ENCODE data around the gene DCTD.

DCTD gene

DNA sequence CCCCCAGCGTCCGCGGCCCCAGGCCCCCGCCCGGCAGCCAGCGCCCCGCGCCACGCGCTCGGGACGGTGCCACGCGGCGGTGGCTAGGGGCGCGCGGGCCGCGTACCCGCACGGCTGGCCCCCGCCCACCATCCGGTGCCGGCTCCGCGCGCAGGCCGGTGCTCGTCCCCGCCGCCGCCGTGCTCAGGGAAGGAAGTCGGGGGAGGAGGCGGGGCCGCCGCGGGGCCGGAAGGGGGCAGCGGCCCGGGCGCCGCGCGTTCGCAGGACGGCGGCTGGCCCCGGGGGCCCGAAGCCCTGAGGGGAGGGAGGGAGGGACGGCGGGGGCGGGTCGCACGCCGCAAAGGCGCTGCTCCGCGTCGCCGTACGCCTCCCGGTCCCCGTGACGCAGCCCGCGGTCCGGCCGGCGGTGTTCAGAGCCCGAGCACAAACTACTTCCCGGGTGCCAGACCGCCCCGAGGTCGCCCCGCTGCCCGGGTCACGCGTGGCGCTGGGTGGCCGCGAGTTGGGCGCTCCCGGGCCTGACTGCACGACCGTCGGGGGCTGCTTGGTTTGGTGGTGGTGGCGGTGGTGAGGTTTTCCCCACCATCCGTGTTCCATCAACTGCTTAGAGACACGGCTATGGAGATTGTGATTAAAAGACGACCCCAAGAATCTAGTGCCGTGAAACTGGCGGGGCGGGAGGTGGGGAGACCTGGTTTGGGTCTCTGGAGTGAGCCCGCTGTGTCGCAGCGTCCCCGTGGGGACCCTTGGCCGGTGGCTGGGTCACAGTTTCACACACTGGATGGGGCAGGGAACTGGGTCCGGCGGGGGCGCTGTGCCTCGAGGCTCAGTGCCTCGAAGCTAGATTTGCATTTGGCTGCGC, at the start of gene DCTD:
Gene DCTD (minus strand): TSS at position 205 of the 862 bp plus-strand sequence. CDS start 1,818 bp downstream, outside the sequence.
- DNase-seq (ENCODE audit: low spot score) = no peak

DNA sequence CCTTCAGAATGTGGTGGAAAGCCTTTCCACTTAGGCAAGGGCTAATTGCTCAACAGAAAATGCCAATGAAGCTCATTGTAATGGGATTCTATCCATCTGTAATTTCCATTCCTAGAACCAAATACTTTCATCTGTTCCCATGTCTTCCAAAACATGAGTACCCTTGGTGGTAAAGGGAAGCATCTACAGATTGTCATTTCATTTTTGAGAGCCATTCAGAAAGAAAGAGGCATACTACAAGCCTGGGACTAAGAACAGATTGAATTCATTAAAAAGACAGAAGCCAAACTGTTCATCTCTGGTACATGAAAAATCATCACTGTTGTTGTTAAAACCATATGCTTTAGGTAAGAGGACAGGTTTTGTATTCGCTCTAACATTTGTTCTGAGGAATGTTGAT, 43.6 kb upstream of the DCTD start:
- DNase-seq (ENCODE audit: low spot score) = no peak

DNA sequence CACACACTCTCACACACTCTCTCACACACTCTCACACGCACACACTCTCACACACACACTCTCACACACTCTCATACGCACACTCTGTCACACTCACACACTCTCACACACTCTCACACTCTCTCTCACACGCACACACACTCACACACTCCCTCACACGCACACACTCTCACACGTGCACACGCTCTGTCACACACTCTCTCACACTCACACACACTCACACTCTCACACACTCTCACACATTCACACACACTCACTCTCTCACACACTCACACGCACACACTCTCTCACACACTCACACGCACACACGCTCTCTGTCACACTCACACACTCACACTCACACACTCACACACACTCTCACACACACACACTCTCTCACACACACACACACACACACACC, 43.0 kb upstream of the DCTD start:
- no peak for DNase-seq (ENCODE audit: low spot score)

DNA sequence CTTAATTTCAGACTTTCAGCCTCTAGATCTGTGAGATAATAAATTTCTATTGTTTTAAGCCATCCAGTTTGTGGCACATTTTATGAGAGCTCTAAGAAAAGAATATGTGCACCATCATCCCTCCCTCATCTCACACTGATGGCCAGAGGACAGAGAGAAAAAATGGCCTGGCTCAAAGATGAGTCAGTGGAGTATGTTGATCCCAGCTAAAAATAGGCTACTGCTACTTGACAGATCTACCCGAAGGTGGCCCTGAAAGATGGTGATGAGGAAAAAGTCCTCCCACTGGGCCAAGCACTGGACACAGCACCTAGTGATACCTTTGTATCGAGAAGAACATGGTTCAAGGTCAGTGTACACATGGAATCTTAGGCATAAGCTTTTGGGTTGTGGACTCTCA, 38.2 kb upstream of the DCTD start:
- DNase-seq (ENCODE audit: low spot score) = no peak

DNA sequence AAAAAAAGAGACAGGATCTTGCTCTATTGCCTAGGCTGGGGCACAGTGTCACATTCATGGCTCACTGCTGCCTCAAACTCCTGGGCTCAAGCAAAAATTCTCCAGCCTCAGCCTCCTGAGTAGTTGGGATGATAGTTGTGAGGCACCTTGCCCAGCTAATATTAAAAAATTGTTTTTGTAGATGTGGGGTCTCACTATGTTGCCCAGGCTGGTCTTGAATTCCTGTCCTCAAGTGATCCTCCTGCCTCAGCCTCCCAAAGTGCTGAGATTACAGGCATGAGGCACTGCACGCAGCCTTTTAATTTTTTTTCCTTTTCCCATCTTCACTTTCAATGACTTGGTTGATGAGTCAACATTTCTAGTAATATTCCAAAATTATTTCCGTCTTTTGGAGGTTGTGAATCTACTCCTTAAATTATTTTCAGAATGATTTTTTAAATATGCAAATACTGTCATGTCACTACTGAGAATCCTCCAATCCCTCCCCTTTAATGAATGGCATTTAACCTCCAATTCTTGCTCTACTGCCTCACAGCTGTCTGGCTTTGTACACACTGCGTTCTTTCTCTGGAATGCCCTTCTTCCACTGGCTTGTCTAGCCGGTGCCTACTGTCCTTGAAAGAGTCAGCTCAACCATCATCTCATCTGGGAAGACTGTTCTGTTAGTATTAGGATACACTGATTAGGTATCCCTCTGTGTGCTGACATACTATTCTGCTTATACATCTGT, 27.5 kb upstream of the DCTD start:
- no peak for DNase-seq (ENCODE audit: low spot score)

DNA sequence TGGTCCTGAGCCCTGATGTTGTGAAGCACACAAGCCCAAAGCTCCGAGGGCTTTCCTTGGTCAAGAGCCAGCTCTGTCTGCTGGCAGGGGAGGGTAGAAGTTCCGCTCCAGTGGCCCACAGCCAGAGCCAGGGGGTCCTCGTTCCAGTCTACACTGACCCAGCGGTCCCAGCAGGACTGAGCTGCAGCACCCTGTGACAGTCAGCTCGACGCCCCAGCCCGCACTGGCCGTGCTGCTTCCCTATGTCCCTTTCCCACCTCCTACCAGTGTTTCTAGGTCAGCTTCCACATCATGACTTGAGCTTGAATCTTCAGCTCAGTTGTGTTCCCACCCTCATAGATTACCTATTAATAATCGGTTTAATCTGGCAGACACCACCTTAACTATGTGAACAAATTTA, 22.5 kb upstream of the DCTD start:
- no peak for DNase-seq (ENCODE audit: low spot score)

DNA sequence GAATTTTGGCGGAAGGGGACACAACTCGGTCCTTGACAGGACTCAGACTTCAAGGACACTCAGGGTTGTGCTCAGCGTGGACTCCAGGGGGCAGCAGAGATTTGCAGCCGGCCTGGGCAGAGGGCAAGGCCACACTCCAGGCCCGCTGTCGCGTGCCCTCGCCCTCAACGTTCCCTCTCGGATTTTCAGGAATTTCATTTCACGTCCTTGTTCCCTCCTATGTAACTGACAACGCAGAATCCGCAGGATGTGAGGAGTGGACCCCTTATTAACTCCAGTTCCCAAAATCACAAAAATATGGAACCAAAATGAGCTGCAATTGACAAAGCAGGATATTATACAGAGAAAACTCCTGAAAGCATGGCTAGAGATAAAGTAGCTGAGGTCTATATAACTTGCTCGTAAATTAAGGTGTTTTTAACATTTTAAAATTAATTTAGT, 21.0 kb upstream of the DCTD start:
- peak; percentile 73 for DNase-seq (ENCODE audit: low spot score)

DNA sequence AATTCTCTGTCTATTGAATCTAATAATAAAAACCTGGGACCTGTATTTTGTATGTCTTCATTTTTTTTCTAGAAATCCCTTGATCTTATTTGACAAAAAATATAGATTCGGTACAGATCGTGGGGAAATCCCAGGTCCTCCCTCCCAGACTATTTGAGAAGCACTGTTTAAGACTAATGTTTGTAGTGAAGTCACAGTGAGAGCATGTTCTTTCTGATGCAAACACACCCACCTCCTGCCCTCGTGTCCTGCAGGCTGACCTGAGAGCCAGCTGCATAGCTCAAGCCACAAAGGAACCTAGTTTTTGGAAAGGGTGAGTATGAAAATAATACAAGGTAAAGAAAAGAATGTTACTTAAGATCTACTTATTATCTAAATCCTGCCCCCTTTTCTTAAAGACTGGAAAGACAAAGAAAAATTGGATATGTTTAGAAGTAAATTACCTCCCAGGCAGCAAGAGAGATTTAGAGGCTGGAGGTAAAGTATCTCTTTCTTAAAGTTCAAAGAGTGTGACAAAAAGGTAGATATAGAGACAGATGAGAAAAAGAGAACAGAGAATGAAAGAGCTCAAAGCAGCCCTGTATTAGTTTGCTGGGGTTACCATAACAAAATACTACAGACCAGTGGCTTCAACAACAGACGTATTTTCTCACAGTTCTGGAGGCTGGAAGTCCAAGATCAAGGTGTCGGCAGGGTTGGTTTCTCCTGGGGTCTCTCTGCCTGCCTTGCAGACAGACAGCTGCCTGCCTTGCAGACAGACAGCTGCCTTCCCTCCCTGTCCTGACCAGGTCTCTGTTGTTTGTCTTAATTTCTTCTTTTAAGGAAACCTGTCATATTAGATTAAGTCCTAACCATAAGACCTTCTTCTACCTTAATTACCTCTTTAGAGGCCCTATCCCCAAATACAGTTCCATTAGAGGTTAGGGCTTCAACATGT, 20.4 kb upstream of the DCTD start:
- DNase-seq (ENCODE audit: low spot score) = no peak

DNA sequence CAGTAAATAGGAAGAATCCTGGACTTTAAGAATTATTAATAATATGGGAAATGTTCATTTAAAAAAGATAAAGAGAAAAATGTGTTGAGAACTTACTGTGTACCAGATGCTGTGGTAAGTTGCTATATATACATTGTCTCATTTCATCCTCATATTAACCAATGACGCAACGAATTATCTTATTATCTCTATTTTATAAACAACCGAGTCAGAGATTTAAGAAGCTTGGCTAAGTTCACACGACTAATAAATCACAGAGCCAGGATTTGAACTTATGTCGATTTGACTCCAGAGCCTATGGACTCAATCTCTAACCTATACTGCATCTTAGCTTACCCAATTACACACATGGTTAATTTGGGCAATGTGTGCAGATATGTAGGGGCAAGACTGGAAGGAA, 15.5 kb upstream of the DCTD start:
- no peak for DNase-seq (ENCODE audit: low spot score)

DNA sequence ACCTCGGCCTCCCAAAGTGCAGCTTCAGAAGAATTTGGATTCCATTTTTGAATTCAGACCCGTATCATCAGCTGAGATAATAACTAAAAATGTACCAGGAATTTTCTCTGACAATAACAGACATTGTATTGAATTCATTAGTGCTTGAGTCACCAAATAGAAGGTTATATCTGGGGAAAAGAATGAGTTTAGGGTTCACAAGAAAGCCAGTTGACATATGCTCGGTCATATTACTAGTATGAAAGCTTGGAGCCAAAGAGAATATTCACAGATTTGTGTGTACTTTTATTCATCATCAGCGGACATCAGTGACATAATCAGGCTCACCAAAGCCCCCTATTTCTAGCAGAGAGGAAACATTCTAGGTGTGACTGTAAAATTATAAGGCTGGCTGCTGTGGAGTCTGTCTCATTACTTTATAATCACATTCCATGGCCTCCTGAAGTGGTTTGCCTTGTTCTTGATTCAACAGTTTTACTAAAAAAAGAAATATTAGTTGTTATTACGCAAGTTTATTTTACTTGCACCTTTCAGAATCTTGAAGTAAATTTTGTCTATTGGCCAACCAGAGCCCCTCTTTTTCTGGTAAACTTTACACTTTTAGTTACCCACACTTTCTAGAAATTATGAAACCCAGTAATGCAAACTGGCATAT, 14.6 kb upstream of the DCTD start:
- no peak for DNase-seq (ENCODE audit: low spot score)

DNA sequence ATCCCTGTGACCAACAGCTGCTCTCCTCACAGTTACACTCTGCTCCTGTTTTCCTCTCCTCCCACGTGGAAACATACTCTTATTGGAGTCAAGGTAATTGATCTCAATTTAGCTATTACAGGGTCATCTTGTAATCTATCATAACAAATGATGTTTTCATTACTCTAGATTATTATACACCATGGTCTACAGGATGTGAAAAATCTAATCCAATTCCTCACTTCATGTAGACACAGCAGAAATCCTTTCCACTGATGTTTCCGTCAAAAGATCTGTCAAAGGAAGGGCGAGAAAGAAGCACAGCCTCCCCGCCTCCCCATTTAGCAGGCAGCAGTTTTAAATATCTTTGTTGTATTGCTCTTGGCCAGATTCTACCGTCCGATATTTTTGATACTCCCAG, 13.7 kb upstream of the DCTD start:
- DNase-seq (ENCODE audit: low spot score) = no peak

DNA sequence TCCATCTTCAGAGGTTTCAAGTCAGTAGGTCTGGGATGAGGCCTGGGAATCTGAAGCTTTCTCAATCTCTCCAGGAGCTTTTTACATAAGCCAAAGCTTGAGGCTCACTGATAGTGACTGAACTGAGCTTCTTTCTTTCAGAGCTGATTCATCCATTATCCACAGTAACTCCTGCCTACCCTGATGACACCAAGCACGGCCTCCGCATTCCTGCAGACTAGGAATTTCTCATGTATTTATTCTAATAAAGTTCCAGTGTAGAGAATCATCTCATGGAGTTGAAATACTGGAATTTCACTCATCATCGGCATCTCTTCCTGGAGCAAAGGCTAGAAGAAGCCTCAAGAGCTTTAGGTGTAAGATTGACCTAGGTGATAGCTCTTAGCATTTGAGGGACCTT, 12.1 kb upstream of the DCTD start:
- DNase-seq (ENCODE audit: low spot score) = peak; percentile 56

DNA sequence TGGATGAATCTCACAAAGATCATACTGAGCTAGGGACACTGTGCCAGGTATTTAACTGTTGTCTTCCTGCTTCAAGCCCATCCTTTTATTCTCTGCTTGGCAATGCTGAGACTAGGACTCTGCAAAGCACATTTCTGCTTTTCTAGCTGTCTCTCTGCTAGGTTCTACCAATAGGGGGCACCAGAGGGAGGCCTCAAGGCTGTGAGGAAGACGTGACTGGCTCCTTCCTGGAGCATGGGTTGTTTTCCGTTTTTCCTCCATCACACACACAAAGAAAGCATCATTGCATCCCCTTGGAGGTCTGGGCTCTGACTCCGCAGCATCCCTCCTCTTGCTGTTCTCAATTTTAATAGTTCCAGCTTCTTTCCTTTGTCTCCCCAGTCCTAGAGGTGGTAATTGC, 10.9 kb upstream of the DCTD start:
- no peak for DNase-seq (ENCODE audit: low spot score)

DNA sequence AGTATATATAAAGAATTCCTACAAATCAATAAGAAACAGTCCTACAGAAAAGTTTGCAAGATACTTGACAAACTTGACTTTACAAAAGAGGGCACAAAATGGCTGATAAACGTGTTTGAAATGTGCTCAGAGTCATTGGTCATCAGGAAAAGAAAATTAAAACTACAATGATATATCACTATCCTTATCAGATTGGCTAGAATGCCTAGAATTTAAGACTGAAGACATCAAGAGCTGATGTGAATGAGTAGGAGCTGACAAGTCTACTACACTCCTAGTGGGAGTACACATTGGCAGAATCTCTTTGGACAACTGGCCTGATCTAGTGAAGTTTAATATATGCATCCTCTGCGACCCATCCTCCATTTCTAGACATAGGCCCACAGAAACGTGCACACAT, 10.3 kb upstream of the DCTD start:
- no peak for DNase-seq (ENCODE audit: low spot score)

DNA sequence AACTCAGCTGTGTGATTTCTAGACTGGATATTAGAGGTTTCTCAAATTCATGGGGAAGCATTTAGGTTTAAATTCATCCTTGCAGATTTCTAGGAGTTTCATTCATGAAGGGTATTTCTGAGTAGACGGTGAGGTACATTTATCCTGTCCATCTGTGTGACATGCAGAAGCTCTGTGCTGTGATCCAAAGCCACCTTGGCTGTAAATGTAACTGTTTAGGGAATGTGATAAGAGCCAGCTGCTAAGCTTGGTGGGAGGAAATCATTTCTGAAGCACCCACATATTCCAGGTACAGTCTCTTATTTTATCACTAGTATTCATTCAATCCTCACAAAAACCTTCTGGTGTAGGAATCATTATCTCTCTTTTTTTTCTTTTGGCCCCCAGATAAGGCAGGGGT, 8.7 kb upstream of the DCTD start:
- no peak for DNase-seq (ENCODE audit: low spot score)

DNA sequence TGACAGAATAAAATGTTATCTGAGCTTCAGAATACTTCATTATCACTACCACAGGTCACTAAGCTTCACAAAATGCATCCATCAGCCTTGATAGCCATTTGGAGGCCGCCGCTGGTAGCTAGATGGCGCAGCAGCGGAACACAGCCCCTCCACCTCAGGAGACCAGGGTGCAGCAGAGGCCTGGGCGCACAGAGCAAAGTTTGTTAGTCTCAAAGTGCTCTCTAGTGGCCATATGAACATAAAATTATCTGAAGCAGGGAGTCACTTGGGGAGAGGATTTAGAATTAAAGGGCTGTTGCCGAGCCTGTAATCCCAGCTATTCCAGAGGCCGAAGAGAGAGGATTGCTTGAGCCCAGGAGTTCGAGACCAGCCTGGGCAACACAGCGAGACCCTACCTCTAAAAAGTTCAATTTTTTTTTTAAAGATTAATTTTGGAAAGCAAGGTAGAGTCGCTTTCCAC, 8.1 kb upstream of the DCTD start:
- no peak for DNase-seq (ENCODE audit: low spot score)

DNA sequence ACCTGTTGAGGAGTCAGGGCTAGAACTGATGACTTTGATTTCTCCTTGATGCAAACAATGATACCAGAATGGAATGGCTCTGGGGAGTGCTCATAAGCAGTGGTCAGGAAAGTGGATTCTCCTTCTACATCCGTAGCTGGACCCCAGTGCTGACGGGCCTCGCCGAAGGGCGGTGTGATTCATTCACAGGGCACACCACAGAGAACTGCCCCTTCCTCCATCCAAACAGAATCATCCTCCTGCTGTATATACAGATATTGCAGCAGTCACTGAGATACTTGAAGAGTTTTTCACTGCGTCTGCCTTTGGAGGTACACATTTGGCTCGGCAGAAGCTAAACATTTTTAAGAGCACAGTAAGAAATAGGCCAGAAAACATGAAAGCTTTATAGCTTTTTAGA, 7.3 kb upstream of the DCTD start:
- DNase-seq (ENCODE audit: low spot score) = no peak

DNA sequence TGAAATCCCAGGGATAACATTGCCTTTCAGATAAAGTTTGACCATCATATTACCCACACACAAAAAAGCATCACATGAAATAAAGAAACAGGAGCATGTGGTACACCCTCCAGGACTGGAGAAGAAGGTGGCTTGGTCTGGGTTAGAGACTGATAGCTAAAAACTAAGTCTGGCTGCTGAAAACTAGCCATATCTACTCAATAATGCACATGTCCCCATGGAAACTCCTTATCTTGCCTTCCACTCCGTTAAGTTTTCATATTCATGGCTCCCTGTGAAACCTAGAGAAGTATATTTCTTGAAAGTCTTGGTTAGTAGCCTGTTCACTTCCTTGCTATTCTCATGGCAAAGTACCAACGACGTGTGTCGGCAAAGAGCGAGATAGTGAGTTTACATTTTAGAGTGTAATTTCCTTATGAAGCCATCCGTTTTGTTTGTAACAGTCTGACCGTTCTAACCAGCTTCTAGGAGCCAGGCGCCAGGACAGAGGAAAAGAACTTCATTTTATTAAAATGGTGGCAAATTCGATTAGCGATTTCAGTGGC, 6.7 kb upstream of the DCTD start:
- no peak for DNase-seq (ENCODE audit: low spot score)

DNA sequence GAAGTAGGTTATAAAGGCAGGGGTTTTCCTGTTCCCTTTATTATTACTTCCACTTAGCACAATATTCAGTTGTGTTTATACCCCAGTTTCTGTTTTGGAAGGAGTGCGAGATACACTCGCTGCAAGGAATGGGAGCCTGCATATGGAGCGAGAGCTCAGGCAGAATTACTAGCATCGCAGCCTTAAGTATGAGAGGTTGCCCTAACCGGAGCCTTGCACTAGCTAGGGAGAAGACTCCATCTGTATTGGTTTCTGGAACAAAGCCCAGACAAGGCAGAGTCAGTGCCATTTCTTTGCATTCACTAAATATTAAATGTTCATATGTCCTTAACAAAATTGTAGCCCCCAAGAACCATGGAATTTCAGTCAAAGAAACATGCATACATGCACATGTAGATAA, 6.2 kb upstream of the DCTD start:
- DNase-seq (ENCODE audit: low spot score) = no peak

DNA sequence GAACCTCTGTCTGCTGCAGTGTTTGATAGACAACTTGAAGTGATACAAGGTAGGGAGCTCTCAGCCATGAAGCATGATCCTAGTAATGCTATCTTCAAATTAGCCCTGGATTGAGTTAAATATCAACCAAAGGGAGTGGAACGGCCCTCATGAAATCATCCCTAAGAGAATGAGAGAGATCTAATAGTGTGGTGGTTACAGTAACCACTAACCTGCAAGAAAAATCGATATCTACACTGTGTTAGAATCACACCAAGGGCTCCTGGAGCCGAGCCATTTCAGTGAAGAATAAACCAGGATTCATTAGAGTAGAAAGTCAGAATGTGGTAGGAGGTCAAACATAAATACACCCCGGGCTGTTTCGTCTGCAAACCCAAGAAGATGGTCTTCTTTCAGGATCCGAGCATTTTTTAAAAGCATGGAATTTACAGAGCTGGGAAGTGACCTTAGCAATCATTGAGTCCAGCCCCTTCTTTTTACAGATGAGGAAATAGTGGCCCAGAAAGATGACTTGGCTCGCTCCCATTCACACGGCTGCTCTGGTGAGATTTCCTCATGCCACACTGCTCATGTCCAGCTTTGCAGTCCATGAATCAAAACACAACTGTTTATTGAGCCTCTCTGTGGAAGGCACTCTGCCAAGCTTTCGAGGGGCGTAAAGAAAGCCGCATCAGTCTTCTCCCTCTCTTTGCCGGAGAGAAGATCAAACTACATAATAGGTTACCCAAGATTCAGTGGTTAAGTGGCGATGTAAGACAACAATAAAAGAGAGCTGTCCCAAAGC, 5.5 kb upstream of the DCTD start:
- no peak for DNase-seq (ENCODE audit: low spot score)

DNA sequence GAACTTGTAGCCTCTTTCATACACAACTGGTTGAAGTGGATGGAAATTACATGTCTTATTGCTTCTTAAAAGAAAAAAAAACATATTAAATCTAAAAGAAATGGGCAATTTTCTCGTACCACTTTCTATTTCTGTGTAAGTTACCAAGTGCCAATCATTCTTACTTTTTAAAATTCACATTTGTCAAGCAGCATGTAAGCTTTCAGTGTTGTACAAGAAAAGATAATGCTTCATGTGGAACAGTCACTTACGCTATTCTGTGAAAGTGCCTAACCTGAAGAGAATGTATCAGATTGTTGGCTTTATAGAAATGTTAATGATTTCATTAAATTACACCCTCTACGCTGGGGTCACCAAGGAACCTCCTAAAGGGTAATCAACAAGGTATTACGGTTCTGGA, 4.4 kb upstream of the DCTD start:
- no peak for DNase-seq (ENCODE audit: low spot score)

All from COLO829 (cell line).